Measurements from ENCODE around the gene FADS6.
A peak's percentile ranks its signal among the peaks of the same experiment; 100 is the strongest.
"Not testable (repeated sequence)": the region's sequence is repeated elsewhere in the genome, so short reads cannot be mapped to it uniquely, and the experiment has no call there.

Gene FADS6

GRCh38 chr17:74882517-74883240 is 10.8 kb downstream of the FADS6 start:
- no peak for DNase-seq

- no peak for DNase-seq
Measured at GRCh38 chr17:74881073-74881472, 12.4 kb downstream of the FADS6 start.

GRCh38 chr17:74879308-74879707 is 14.1 kb downstream of the FADS6 start:
- no peak for DNase-seq

- DNase-seq, result no peak
Measured at GRCh38 chr17:74878658-74879057, 14.8 kb downstream of the FADS6 start.

- no peak for DNase-seq
Measured at GRCh38 chr17:74877592-74878548, 15.6 kb downstream of the FADS6 start.

GRCh38 chr17:74875977-74876593 is 17.3 kb downstream of the FADS6 start:
- no peak for DNase-seq

- no peak for DNase-seq
Measured at GRCh38 chr17:74875155-74875976, 18.1 kb downstream of the FADS6 start.

- no peak for DNase-seq
Measured at GRCh38 chr17:74874615-74875037, 18.8 kb downstream of the FADS6 start.

GRCh38 chr17:74873874-74874614 is 19.4 kb downstream of the FADS6 start:
- DNase-seq, result peak; percentile 34

- peak; percentile 99 for DNase-seq
Measured at GRCh38 chr17:74873037-74873873, 20.2 kb downstream of the FADS6 start.

GRCh38 chr17:74872313-74873036 is 21.0 kb downstream of the FADS6 start, which contains the start of gene FDXR:
Gene FDXR (minus strand): TSS chr17:74872994. CDS start chr17:74872944, 50 bp downstream.
- DNase-seq, result no peak

GRCh38 chr17:74871356-74872076 is 21.9 kb downstream of the FADS6 start:
- DNase-seq, result no peak

- DNase-seq, result no peak
Measured at GRCh38 chr17:74870512-74870911, 22.9 kb downstream of the FADS6 start.

GRCh38 chr17:74870028-74870427 is 23.4 kb downstream of the FADS6 start:
- not testable (repeated sequence) for DNase-seq

- no peak for DNase-seq
Measured at GRCh38 chr17:74868908-74869255, 24.6 kb downstream of the FADS6 start.

GRCh38 chr17:74868251-74868907 is 25.1 kb downstream of the FADS6 start:
- no peak for DNase-seq

- DNase-seq, result no peak
Measured at GRCh38 chr17:74866198-74866835, 27.1 kb downstream of the FADS6 start.

- no peak for DNase-seq
Measured at GRCh38 chr17:74865504-74866197, 27.8 kb downstream of the FADS6 start.

Measured in NCI-H510A treated with DMSO at 0.1 percent for 48 hours (cell line).